Neural progenitor cell (in vitro differentiated cells): ENCODE measurements around the gene MED13L. TPM values are rescaled to one million over a fixed set of nuclear protein-coding genes. Genes with fewer than 3 reads are reported as not detected.

Source experiments
- DNase-seq: peaks from one replicate; pipeline ENCODE4 v3.0.0-alpha.2; 2016; ENCODE audit warnings: low spot score
- H2AFZ ChIP-seq: fragments of 200-600 bp; sonication (generic); replicated peaks from 2 replicates; pipeline ENCODE4 v1.6.1; 2016; ENCODE audit warnings: antibody characterized with exemption
- H3F3A ChIP-seq: fragments of 200-600 bp; sonication (generic); 2 replicates; pipeline ENCODE4 v1.6.1; 2016; ENCODE audit warnings: antibody characterized with exemption, low read depth
- H3K27ac ChIP-seq: fragments of 200-600 bp; sonication (generic); 2 replicates; pipeline ENCODE4 v1.5.1; 2016; ENCODE audit warnings: mild to moderate bottlenecking
- H3K27me3 ChIP-seq: fragments of 200-600 bp; sonication (generic); 2 replicates; pipeline ENCODE4 v1.6.1; 2016; ENCODE audit warnings: mild to moderate bottlenecking, moderate library complexity
- H3K36me3 ChIP-seq: fragments of 200-600 bp; sonication (generic); 2 replicates; pipeline ENCODE4 v1.5.1; 2016
- H3K4me1 ChIP-seq: fragments of 200-600 bp; sonication (generic); 2 replicates; pipeline ENCODE4 v1.6.1; 2016; ENCODE audit warnings: mixed run types
- H3K4me2 ChIP-seq: fragments of 200-600 bp; sonication (generic); 2 replicates; pipeline ENCODE4 v1.6.1; 2016
- H3K4me3 ChIP-seq: fragments of 200-600 bp; sonication (generic); 2 replicates; pipeline ENCODE4 v1.5.1; 2016
- H3K79me2 ChIP-seq: fragments of 200-600 bp; sonication (generic); 2 replicates; pipeline ENCODE4 v1.6.1; 2016; ENCODE audit warnings: low read depth
- H3K9ac ChIP-seq: fragments of 200-600 bp; sonication (generic); 2 replicates; pipeline ENCODE4 v1.6.1; 2016
- H3K9me3 ChIP-seq: fragments of 200-600 bp; sonication (generic); 2 replicates; pipeline ENCODE4 v1.5.1; 2016; ENCODE audit warnings: low read depth
- H4K20me1 ChIP-seq: fragments of 200-600 bp; sonication (generic); 2 replicates; pipeline ENCODE4 v1.6.1; 2016; ENCODE audit warnings: low read depth
- H3K27ac Mint-ChIP-seq: 3 replicates; pipeline ENCODE4 v1.8.0; 2021; ENCODE audit warnings: mixed read lengths
- H3K27me3 Mint-ChIP-seq: 2 replicates; pipeline ENCODE4 v1.8.0; 2022; ENCODE audit warnings: low read depth, mild to moderate bottlenecking, inconsistent platforms, moderate library complexity, mixed read lengths; ENCODE audit not compliant: insufficient read depth
- H3K36me3 Mint-ChIP-seq: 3 replicates; pipeline ENCODE4 v1.8.0; 2021; ENCODE audit warnings: mixed read lengths
- H3K4me1 Mint-ChIP-seq: 3 replicates; pipeline ENCODE4 v1.8.0; 2021; ENCODE audit warnings: mixed read lengths
- H3K4me3 Mint-ChIP-seq: 3 replicates; pipeline ENCODE4 v1.8.0; 2021; ENCODE audit warnings: mild to moderate bottlenecking, moderate library complexity, mixed read lengths
- H3K9me3 Mint-ChIP-seq: 3 replicates; pipeline ENCODE4 v1.8.0; 2020; ENCODE audit warnings: mixed read lengths
- CTCF ChIP-seq: fragments of 200-600 bp; sonication (generic); IDR thresholded peaks from 2 replicates; pipeline ENCODE4 v1.5.1; 2017; ENCODE audit warnings: antibody characterized with exemption, mild to moderate bottlenecking
- EZH2 ChIP-seq: fragments of 200-600 bp; sonication (generic); IDR thresholded peaks from 2 replicates; pipeline ENCODE4 v1.6.1; 2017; ENCODE audit warnings: antibody characterized with exemption, mild to moderate bottlenecking, moderate library complexity
- EZH2phosphoT487 ChIP-seq: fragments of 200-600 bp; sonication (generic); IDR thresholded peaks from 2 replicates; pipeline ENCODE4 v1.6.1; 2017; ENCODE audit warnings: antibody characterized with exemption
- total RNA-seq: library from RNA; depleted of rRNA; stranded (reverse); fragments of >200 nt; gene quantifications from 2 replicates; pipeline ENCODE4 v1.2.3, GENCODE V29; 2015; ENCODE audit warnings: low replicate concordance

Gene MED13L
- total RNA-seq, 1 donor from 2014 or later, result 149 TPM

- H3K36me3 ChIP-seq, result peaks cover 21% of the 10 kb centered on the region
Measured at GRCh38 chr12:116002890-116003536, 274.5 kb downstream of the MED13L start.

GRCh38 chr12:116000252-116000651 lies 277.2 kb downstream of the MED13L start:
- Histone ChIP-seq H3K79me2 (peaks cover 8% of the 10 kb centered on the region), H3K27ac (no peak overlapping the region), H3K9me3 (no peaks in the 10 kb centered on the region), H3K4me2 (no peak overlapping the region), H3K4me1 (peaks cover 10% of the 10 kb centered on the region), H2AFZ (no peak overlapping the region), H4K20me1 (no peaks in the 10 kb centered on the region), H3K9ac (no peak overlapping the region), H3K27me3 (no peaks in the 10 kb centered on the region), H3K4me3 (no peak overlapping the region), H3K36me3 (peaks cover 17% of the 10 kb centered on the region), H3F3A (peaks cover 13% of the 10 kb centered on the region)
- TF ChIP-seq CTCF (no peak), EZH2phosphoT487 (no peak), EZH2 (no peak)
- H3K4me3 Mint-ChIP-seq, result no peak overlapping the region
- no peaks in the 10 kb centered on the region for H3K9me3 Mint-ChIP-seq
- H3K27me3 Mint-ChIP-seq, result no peaks in the 10 kb centered on the region
- DNase-seq, result no peak
- H3K36me3 Mint-ChIP-seq, result peaks cover 5% of the 10 kb centered on the region
- peaks cover 22% of the 10 kb centered on the region for H3K4me1 Mint-ChIP-seq
- peak overlapping the region; percentile 43 for H3K27ac Mint-ChIP-seq

More at GRCh38 chr12:116002890-116003536, 274.5 kb downstream of the MED13L start:
- no peaks in the 10 kb centered on the region for H3K27me3 Mint-ChIP-seq
- no peaks in the 10 kb centered on the region for H3K79me2 ChIP-seq
- TF ChIP-seq EZH2phosphoT487, result no peak
- TF ChIP-seq CTCF, result no peak
- TF ChIP-seq EZH2, result no peak
- H3K4me1 ChIP-seq, result peaks cover 10% of the 10 kb centered on the region
- H4K20me1 ChIP-seq, result no peaks in the 10 kb centered on the region
- no peak overlapping the region for H3K4me3 Mint-ChIP-seq
- DNase-seq, result no peak
- H3K27me3 ChIP-seq, result no peaks in the 10 kb centered on the region
- H3K27ac ChIP-seq, result no peak overlapping the region
- H2AFZ ChIP-seq, result no peak overlapping the region
- no peak overlapping the region for H3K9ac ChIP-seq
- no peak overlapping the region for H3K27ac Mint-ChIP-seq
- no peak overlapping the region for H3K4me3 ChIP-seq
- H3K4me2 ChIP-seq, result no peak overlapping the region
- peaks cover 3% of the 10 kb centered on the region for H3K36me3 Mint-ChIP-seq
- H3F3A ChIP-seq, result peaks cover 13% of the 10 kb centered on the region
- H3K9me3 ChIP-seq, result no peaks in the 10 kb centered on the region
- H3K9me3 Mint-ChIP-seq, result no peaks in the 10 kb centered on the region
- peaks cover 22% of the 10 kb centered on the region for H3K4me1 Mint-ChIP-seq

- Mint-ChIP-seq H3K27ac (no peak overlapping the region), H3K36me3 (peaks cover 9% of the 10 kb centered on the region), H3K9me3 (no peaks in the 10 kb centered on the region), H3K27me3 (no peaks in the 10 kb centered on the region), H3K4me3 (no peak overlapping the region), H3K4me1 (peaks cover 22% of the 10 kb centered on the region)
- H4K20me1 ChIP-seq, result no peaks in the 10 kb centered on the region
- no peak overlapping the region for H2AFZ ChIP-seq
- H3F3A ChIP-seq, result peaks cover 13% of the 10 kb centered on the region
- H3K4me1 ChIP-seq, result peaks cover 10% of the 10 kb centered on the region
- H3K4me3 ChIP-seq, result no peak overlapping the region
- no peak overlapping the region for H3K27ac ChIP-seq
- peaks cover 8% of the 10 kb centered on the region for H3K79me2 ChIP-seq
- peaks cover 17% of the 10 kb centered on the region for H3K36me3 ChIP-seq
- no peaks in the 10 kb centered on the region for H3K27me3 ChIP-seq
- TF ChIP-seq EZH2, result no peak
- TF ChIP-seq CTCF, result no peak
- no peak overlapping the region for H3K4me2 ChIP-seq
- H3K9me3 ChIP-seq, result no peaks in the 10 kb centered on the region
- no peak for DNase-seq
- H3K9ac ChIP-seq, result no peak overlapping the region
Measured at GRCh38 chr12:115999582-115999981, 277.9 kb downstream of the MED13L start.
